ENCODE measurements around the gene RELA. TPM values are rescaled to one million over a fixed set of nuclear protein-coding genes. Genes with fewer than 3 reads are reported as not detected.
A peak's percentile ranks its signal among the peaks of the same experiment; 100 is the strongest.

RELA gene
- total and polyA plus RNA-seq, 10 of the 15 experiments (the other 5 are each of a cell fraction or from before 2014, with no cell fraction given) = 5.1 to 56.4 (median 34.2) TPM

DNA sequence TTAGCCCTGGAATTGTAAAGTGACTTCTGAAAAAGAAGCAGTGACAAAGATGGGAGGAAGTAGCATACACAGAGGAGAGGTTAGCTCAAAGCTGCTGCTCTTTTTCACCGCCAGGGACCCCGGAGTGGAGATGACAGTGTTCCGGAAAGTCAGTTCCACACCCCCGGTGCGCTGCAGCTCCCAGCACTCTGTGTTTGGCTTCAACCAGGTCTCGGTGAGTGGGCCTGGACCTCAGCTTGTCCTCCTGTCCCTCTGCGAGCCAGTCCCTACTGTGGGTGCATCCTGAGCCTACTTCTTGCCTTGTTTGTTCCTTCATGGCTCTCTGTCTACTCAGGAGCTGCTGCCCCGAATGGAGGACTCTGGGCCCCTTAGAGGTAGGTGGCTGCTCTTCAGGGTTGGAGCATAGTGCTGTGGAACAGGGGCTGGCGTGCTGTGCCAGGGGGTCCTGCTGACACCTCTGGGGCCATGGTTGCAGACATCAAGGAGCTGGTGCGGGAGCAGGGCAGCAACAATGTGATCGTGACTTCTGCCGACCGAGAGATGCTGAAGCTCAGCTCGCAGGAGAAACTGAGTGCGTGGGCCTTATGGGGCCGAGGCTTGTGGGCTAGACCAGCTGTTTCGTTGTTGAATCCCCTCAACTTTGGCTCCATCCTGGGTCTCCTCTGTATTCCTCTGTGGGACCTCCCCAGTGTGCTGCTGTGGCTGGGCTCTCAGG lies 45.4 kb downstream of the RELA start:
- POLR2A ChIA-PET = interaction anchor here (0.5 to 5.0 kb wide), 9 partner anchors 9 to 301 kb away, joined by 3 to 34 read pairs (median 3); partner anchors contain the start of genes C11orf68, EHBP1L1, SIPA1 and ZNRD2

More for the DNA sequence above, 45.4 kb downstream of the RELA start:
- no peak overlapping the region for H3K27ac ChIP-seq (ENCODE audit: control insufficient read depth, insufficient read depth)
- ChIA-PET RAD21 (ENCODE audit: unreplicated experiment) (interaction anchor here (0.6 to 1.4 kb wide), 2 partner anchors 28 to 94 kb away, joined by 3 read pairs; partner anchors contain the start of gene KAT5), SMC1A (ENCODE audit: uncharacterized antibody, unreplicated experiment) (interaction anchor here (0.6 to 1.5 kb wide), 3 partner anchors 9 to 44 kb away, joined by 4 to 6 read pairs (median 4); partner anchors contain the start of genes FAM89B and SIPA1), CTCF (interaction anchor here (0.6 to 2.9 kb wide), 6 partner anchors 8 to 204 kb away, joined by 3 to 25 read pairs (median 4); partner anchors contain the start of genes FAM89B, SIPA1 and ZNRD2)
- DNase-seq (ENCODE audit: low read depth, low spot score) (no peak), FAIRE-seq (no peak), ATAC-seq (no peak)
- H2AFZ ChIP-seq (ENCODE audit: control insufficient read depth, low read depth, low read length) = no peak overlapping the region
- H3K4me1 ChIP-seq (ENCODE audit: control insufficient read depth, insufficient read depth, low read length) = peaks cover 18% of the 10 kb centered on the region
- no peak for TF ChIP-seq PML (IDR thresholded peaks at IDR 0.05; ENCODE audit: low read length)
- TF ChIP-seq SRF (IDR thresholded peaks at IDR 0.05; ENCODE audit: low read depth in 2 of 2, low read length in 2 of 2) = no peak
- TF ChIP-seq ZNF384 (IDR thresholded peaks at IDR 0.05; ENCODE audit: borderline replicate concordance, low read depth, low read length) = no peak
- no peak for TF ChIP-seq MEF2B (IDR thresholded peaks at IDR 0.05; ENCODE audit: partially characterized antibody, poor library complexity, severe bottlenecking)
- no peak for TF ChIP-seq POU2F2 (IDR thresholded peaks at IDR 0.05; ENCODE audit: borderline replicate concordance, low read depth, low read length)
- TF ChIP-seq ATF3 (IDR thresholded peaks at IDR 0.05; ENCODE audit: borderline replicate concordance, extremely low read depth, low read depth, low read length) = no peak
- no peak for TF ChIP-seq CEBPB (IDR thresholded peaks at IDR 0.05; ENCODE audit: borderline replicate concordance in 1 of 2, low read depth in 2 of 2, low read length in 2 of 2)
- TF ChIP-seq TARDBP (IDR thresholded peaks at IDR 0.05; ENCODE audit: borderline replicate concordance) = no peak
- TF ChIP-seq FOXM1 (IDR thresholded peaks at IDR 0.05; ENCODE audit: low read depth, low read length) = no peak
- no peak for TF ChIP-seq HDAC6 (IDR thresholded peaks at IDR 0.05; ENCODE audit: unreplicated experiment)
- TF ChIP-seq JUND (IDR thresholded peaks at IDR 0.05; ENCODE audit: low read depth, low read length) = no peak
- TF ChIP-seq CUX1 (IDR thresholded peaks at IDR 0.05; ENCODE audit: insufficient replicate concordance, low read depth, low read length) = no peak
- no peak for TF ChIP-seq TCF7 (IDR thresholded peaks at IDR 0.05; ENCODE audit: borderline replicate concordance)
- no peak for TF ChIP-seq BHLHE40 (IDR thresholded peaks at IDR 0.05; ENCODE audit: borderline replicate concordance in 1 of 2, low read depth in 2 of 2, low read length in 1 of 2)
- no peak for TF ChIP-seq RAD21 (IDR thresholded peaks at IDR 0.05; ENCODE audit: insufficient read depth, low read depth, low read length)
- TF ChIP-seq SMARCA5 (IDR thresholded peaks at IDR 0.05) = no peak
- peak overlapping the region; percentile 100 for H3K4me3 ChIP-seq
- H3K4me2 ChIP-seq (ENCODE audit: control insufficient read depth, insufficient read depth) = peak overlapping the region; percentile 94
- peaks cover 13 to 21% of the 10 kb centered on the region in 2 experiments; a peak in 3 of 4 replicates for H3K36me3 ChIP-seq (ENCODE audit: control insufficient read depth in 2 of 2, insufficient read depth in 2 of 2, low read length in 1 of 2)
- peak overlapping the region; percentile 68 for H3K9ac ChIP-seq (ENCODE audit: control insufficient read depth, insufficient read depth, low read length)
- intact Hi-C loops (cut with micrococcal nuclease; ENCODE audit: unreplicated experiment) = no loop called here
- BruUV-seq (replicated peaks) = TSS peak; percentile 60
- in situ Hi-C loops (cut with MboI) = no loop called here
- 90% methylated on average over 17 of the region's 17 CpGs for WGBS (ENCODE audit: insufficient coverage, insufficient replicate concordance, low lambda C conversion rate, missing lambda C conversion rate)
- H3K27me3 ChIP-seq (replicated peaks in 1 of 2; ENCODE audit: control insufficient read depth in 2 of 2, insufficient read depth in 2 of 2, low read length in 1 of 2) = no peaks in the 10 kb centered on the region
- no peaks in the 10 kb centered on the region; the same call in 1 of the 2 replicates for H4K20me1 ChIP-seq (ENCODE audit: control insufficient read depth, insufficient read depth)
- peaks cover 60% of the 10 kb centered on the region for H3K79me2 ChIP-seq (ENCODE audit: control insufficient read depth, insufficient read depth, low read length)
- no peaks in the 10 kb centered on the region for H3K9me3 ChIP-seq (replicated peaks; ENCODE audit: control insufficient read depth, insufficient read depth, low read length)
